GM19043 (cell line): ENCODE results near the gene TECTA.
"Not testable (repeated sequence)": the region's sequence is repeated elsewhere in the genome, so short reads cannot be mapped to it uniquely, and the experiment has no call there.

Experiments
- ATAC-seq: cut with Tn5 transposase; IDR thresholded peaks from one replicate; pipeline ENCODE4 v1.9.1; 2021; ENCODE audit warnings: low read depth; ENCODE audit not compliant: unreplicated experiment

Gene TECTA

DNA sequence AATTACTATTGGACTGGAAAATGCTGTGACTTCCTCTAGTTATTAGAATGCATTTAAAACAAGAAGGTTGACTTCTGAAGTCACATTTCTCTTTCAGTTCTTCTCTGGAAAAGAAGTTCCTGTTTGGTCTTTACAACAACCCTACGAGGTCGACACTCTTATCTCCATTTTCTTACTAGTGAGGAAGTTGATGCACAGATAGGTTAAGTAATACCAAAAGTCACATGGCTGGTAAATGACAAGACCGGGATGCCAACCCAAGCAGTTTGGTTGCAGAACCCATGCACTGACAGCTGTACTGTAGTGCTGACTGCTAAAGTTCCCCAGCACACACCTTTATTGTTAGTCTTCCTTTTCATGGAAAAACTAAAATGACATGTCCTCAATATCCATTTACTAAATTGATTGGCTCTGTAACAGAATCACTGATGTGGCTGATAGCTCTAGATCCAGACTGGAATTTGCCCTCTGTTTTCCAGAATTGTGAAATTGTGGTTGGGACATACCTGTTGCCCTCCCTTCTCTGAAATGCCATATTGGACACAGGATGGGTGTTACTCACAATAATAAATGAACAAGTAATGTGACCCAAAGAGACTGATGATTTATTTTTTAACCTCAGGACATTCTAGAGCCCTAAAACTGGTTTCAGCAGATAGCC, 9.4 kb upstream of the TECTA start:
- no peak for ATAC-seq

- no peak for ATAC-seq
Measured at GRCh38 chr11:121095561-121095960, 5.5 kb upstream of the TECTA start.

DNA sequence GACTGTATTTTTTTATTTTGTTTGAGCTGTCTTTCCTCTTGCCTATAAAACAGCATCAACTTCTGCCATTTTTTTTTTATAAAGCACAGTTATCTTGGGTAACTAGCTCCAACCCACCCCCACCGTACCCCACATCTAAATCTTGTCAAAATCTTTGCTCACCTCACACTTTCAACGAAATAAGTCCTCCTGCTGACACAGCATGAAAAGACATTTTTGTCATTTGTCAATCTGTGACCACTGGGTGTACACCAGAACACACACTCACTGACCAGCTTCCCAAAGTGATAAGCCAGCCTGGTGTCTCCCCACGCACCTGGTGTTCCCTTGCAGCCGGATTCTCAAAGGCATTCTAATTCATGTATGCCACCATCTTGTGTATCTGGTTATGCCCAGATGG, 1.7 kb upstream of the TECTA start:
- ATAC-seq = no peak

DNA sequence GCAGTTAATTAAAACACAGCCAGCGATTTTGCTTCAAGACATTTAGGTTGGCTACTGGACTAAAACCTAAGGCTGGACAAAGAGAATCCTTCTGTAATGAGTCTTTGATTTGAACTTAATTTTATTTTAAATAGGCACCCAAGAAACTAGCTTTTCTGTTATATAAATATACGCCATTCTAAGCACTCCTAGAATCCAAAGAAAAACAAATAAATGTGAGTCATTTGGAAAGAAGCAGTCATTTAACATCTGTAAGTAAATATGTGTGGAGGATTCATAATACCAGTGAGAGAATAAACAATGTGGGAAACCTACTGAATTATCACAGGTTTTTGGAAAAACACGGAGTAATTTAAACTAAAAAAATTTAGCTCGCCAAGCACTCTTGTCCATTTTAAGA, 1.2 kb upstream of the TECTA start:
- no peak for ATAC-seq

DNA sequence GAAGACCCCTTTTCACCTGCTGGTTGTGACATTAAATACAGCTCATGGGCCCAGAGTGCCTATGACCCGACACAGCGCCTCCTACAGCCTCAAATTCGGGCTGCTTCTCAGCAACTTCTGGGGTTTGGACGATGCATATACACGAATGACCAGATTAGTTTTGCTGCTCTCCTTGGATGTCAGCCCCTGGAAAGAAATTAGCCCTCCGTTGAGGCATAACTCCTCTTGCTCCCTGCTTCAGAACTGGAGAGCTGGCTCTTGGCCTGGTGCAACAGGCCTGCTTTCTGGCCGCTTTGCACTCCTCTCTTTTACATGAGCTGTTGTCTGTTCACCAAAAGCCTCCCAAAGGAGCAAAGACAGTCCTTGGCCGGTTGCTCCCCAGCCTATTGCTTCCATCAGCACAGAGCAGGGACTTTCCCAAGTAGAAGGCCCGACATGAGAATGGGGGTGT, 3.3 kb downstream of the TECTA start:
- ATAC-seq = no peak

DNA sequence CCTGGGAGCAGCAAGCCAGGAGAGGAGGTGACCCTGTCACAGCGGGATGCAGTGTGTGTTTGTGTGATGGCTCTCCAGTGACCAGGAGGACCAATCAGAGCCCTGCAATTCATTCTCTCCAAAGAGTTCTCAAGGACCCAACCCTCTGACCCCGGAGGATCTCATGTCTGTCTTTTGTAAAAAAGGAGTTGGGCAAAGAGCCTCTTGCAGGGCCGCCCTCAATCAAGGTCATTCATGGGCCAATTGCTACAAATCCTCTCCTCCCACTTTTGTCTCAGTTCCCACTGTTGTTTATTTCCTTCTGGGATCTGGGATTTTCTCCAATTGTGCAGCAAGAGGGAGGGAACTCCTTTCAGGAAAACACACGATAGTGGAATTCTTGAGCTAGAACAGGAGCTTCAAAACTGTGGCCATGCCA, 4.0 kb downstream of the TECTA start:
- ATAC-seq = no peak

- no peak for ATAC-seq
Measured at GRCh38 chr11:121105481-121106195, 4.6 kb downstream of the TECTA start.

DNA sequence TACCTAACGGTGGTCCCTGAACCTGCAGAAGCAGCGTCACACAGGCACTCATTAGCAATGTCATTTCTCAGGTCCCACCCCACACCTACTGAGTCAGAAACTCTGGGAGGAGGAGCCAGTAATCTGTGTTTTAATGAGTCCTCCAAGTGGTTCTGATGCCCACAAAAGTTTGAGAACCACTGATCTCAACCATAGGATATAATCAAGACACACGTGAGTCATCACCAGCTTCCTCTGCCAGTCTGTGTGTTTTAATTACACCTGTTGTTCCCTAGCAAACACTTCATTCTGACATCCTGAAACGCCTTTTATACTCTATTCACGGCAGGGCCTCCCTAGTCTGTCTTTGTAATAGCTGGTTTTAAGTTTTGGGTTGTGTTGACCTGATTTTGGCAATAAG, 5.8 kb downstream of the TECTA start:
- ATAC-seq = no peak

- no peak for ATAC-seq
Measured at GRCh38 chr11:121108413-121108812, 7.4 kb downstream of the TECTA start.

GRCh38 chr11:121109471-121109870, 8.4 kb downstream of the TECTA start:
- no peak for ATAC-seq

DNA sequence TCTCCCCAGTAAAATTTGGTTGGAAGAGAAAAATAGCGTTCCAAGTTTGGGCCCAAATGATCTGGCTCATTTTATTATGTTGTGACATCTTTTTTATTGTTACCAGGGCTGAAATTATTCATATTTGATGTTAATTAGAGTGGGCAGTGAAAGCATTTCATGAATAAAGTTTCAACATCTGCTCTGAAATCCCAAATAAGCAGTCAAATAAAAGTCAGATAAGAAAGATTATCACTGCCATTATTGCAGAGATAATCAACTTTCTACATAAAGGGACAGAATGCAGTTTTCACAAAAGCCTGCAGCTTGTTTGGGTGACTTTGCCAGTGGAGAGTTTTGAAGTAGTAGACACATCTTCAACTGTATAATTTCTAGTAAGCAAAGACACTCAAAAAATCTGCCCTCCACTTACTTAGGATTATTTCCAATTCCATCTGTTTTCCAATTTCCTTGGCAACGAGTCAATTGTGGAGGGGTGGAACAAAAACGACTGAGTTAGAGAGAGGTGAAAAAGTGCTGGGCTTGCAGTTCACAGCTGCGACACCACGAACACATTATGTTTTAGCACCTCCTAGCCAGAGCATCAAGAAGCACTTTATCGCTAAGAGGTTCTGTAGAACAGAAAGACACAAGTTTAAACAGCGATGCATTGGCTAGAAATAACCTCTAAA, 9.0 kb downstream of the TECTA start:
- no peak for ATAC-seq

DNA sequence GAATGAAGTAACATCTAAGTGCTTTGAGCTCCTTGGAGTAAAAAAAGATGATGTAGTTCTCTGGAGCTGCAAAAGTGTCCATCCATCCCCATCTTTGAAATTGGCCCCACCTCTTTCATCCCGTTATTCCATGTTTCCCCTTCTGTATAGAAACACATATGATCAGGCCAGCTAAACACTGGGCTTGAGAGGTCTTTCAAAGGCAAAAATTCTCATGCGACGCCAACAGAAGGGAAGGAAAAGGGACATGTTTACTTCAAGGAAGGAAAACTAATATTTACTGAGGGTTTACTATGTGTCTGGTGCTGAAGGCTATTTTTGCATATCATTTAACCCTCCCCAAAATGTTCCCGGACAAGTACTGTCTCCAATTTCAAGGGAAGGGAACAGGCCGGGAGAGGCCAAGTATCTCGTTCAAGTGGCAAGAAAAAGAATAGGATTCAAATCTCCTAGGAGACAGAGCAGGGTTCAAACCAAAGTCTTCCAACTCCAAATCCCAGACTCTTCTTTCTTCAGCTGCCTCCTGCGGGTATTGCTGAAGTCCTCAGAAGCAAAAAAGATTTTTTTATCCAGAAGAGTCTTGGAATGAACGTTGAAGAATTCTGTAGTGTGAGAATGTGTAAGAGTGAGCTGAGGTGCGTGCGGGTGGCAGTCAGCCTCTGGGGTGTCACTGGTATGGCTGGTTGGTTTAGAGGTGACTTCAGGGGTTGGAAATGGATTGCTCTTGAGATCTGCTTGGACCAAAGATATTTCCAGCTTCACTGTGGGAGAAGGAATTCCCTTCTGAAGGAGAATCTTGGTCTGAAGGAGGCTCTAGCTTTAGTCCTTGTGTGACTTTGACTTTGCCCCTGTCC, 10.1 kb downstream of the TECTA start:
- ATAC-seq = no peak

DNA sequence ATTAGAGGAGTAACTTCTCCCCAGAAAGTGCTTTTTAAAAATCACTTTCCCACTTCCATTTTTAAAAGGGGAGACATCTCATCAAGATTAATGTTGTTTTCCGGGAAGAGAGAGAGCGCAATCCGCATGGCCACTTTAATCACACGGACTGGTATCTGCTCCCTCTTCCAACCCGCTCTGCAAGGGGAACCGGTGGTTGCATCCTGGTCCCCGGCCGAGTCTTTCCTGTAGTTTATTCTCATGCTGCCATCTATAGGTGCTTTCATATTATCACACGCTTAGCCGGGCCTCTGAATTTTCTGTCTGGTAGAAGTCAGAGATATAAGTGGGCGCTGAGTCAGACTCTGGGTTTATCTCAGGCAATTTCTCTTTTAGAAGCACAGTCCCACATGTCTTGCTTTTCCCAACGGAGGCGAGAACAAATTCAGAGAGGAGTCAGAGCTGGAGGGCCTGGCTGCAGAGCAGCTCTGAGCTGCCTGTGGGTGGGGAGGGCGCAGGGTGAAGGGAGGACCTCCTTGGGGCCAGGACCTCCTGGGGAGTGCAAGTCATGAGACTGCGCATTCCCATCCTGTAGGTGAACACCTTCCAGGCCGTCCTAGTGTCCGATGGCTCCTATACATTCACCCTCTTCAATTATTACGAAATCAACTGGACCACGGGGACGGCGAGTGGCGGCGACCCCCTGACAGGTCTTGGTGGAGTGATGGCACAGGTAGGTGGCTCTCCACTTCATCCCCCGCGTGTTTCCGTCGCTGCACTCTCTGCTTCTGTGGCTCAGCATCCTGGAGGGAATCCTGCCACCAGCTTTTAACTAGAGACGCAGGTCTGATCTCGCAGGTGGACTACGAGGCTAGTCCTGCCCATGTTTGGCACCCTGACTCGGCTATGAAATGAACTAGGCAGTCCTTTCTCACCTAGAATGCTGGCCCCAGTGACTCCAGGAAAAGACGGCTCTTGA, 11.7 kb downstream of the TECTA start:
- ATAC-seq = no peak

GRCh38 chr11:121113611-121114010, 12.6 kb downstream of the TECTA start:
- no peak for ATAC-seq

DNA sequence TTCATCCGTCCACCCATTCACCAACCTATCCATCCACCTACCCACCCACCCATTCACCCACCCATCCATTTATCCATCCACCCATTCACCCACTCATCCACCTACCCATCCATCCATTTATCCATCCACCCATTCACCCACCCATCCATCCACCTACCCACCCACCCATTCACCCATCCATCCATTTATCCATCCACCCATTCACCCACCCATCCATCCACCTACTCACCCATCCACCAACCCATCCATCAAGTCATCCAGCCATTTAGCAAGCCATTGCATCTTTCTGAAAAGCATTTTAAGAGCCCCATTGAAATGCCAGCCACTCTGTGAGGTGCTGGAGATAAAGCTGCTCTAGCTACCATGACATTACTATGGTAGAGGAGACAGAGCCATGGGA, 14.0 kb downstream of the TECTA start:
- ATAC-seq = not testable (repeated sequence)

DNA sequence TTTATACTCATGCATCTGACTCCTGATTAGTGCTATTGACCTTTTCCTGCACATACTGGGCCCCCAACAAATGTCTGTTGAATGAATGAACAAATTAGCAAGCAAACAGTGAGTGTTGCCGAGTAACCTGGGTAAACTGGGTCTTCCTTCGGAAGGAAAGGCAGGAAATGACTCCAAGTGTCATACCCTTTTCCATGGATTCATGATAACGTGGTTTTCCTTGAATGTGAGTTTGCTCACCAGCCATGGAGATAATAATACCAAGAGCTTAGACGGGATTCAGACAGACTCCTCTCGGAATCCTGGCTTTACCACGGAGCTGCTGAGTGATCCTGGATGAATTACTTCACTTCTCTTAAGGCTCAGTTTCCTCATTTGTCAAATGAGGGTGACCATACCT, 16.7 kb downstream of the TECTA start:
- no peak for ATAC-seq

- ATAC-seq = no peak
Measured at GRCh38 chr11:121119440-121119839, 18.4 kb downstream of the TECTA start.

DNA sequence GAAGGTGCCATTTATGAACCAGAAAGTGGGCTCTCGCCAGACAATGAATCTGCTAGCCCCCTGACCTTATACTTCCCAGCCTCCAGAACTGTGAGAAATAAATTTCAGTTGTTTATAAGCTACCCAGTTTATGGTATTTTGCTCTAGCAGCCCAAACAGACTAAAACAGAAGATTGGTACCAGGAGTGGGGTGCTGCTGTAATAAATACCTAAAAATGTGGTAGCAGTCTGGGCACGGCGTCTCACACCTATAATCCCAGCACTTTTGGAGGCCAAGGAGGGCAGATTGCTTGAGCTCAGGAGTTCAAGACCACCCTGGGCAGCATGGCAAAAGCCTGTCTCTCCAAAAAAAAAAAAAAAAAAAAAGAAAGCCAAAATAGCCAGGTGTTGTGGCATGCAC, 21.3 kb downstream of the TECTA start:
- ATAC-seq = no peak

- ATAC-seq = no peak
Measured at GRCh38 chr11:121123496-121124069, 22.5 kb downstream of the TECTA start.
